ENCODE measurements around the gene SPTLC1.
"Not testable (repeated sequence)": the region's sequence is repeated elsewhere in the genome, so short reads cannot be mapped to it uniquely, and the experiment has no call there.

The SPTLC1 gene

DNA sequence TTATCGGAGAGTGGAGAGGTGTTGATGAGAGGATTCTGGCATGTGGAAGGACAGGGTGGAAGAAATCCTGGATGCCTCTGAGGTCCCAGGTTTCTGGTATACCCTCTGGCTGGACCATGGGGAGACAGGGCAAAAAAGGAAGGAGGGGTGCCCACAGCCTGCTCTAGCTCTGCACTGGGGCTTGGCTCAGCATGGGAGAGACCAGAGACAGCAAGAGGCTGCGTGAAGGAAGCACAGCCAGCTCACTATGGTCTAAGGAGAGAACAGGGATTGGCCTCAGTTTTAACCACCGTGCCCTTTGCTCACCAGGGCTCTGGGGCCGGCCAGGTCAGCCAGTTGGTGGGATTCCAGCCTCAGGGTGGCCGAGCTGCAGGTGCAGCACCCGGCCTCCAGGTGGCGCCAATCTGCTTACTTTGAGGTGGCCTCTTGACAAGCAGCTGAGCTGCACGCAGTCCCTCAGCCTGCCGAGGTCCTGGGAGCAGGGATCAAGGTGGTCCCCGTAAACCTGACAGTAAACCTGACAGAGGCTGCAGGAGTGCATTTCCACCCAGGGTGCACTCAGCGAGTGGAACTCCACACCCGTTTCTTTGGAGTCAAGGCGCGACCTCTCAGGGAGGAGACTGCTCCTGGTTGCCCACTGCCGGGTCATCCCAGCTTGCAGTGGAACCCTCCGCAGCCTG is 25.0 kb upstream of the SPTLC1 start:
- peak; percentile 81 for DNase-seq

DNA sequence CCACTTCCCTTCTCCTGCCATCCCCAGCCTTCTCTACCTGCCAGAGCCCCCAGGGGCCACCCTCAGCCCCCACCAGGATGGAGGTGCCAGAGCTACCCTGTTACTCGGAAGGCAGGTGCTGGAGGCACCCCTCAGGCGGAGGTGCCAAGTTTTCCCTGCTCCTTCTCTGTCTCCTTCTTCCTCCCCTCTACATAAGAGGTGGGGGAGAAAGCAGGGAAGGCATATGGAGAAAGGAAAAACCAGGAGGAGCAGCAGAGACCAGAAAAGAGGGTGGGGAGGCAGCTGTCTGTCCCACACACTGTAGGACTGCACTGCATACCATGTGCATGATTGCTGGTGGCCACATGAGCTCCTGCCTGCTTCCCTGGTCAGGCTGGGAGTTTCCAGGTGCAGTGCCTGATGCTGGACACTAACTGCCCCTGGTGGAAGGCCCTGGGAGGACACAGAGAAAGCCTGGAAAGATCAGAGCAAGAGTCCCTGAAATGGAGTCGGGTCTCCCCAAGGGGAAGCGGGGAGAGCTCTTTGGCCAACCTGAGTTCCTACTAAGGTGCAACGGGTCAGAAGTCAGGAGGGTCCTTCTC is 23.8 kb upstream of the SPTLC1 start:
- DNase-seq: not testable (repeated sequence)

DNA sequence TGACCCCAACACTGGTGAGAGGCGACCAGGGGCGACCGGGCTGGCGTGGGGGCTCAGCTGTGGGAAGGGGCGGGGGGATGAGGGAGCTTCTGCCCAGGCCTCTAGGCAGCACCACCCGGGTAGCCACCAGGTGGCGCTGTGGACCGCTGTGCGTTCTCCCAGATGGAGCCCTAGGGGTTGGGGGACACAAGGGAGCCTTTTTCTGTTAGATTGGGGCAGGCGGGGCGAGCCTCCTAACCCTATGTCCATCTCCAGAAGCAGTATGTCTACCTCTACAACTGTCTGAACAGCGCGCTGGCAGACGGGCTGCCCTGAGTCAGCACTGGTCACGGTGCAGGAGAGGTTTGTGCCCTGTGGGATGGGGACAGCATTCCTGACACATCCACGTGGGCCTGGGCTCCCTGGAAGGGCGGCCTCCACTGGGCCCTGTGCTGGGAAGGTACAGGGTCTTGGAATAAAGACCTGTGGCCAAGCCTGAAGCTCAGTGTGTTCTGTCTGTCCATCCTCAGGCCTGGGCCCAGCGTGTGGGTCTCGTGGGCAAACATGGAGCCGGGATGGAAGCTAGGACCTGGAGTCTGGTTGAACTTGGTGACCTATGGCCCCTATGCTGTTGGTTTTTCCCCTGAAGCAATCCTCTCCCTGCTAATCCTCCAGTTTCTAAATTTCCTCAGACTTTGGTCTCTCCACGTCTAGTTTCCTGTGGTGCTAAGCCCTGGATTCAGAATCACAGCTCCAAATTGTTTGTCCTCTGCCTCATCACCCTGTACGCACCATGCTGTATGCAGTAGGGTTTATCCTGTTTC is 23.1 kb upstream of the SPTLC1 start:
- DNase-seq: no peak

DNA sequence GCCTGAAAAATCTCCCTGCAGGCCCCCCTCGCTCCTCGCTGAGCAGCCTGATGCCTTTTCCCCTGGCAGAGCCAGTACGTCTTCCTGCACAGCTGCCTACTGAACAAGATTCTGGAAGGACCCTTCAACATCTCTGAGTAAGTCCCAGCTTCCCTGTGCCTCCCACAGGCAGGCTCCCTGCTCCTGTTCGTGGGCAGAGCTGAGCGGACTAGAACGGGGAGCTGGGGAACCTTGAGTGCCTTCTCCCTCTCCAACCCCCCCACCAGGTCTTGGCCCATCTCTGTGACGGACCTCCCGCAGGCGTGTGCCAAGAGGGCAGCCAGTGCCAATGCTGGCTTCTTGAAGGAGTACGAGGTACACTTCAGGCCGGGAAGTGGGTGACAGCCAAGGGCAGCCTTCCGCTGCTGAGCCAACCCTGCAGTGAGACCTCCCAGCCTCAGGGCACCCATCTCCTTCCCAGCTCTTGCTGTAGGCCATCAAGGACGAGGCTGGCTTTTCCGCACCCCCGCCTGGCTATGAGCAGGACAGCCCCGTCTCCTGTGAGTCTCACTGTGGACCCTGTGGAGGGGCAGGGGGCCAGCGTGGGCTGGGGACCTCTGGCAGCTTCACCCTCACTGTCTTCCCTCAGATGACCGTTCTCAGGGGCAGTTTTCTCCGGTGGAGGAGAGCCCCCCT is 21.1 kb upstream of the SPTLC1 start:
- no peak for DNase-seq

DNA sequence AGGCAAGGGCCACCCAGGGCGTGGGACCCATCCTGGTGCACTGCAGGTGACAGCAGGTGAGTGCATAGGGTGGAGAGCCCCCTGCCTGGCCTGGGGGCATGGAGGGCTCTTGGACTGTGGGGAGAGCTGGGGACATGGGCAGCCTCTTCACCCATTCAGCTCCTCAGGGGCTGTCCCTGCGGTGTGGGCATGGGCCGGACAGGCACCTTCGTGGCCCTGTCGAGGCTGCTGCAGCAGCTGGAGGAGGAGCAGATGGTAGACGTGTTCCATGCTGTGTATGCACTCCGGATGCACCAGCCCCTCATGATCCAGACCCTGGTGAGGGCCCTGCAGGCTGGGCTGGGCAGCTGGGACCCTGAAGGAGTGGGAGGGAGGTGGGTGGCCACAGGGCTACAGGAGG is 20.4 kb upstream of the SPTLC1 start:
- no peak for DNase-seq

DNA sequence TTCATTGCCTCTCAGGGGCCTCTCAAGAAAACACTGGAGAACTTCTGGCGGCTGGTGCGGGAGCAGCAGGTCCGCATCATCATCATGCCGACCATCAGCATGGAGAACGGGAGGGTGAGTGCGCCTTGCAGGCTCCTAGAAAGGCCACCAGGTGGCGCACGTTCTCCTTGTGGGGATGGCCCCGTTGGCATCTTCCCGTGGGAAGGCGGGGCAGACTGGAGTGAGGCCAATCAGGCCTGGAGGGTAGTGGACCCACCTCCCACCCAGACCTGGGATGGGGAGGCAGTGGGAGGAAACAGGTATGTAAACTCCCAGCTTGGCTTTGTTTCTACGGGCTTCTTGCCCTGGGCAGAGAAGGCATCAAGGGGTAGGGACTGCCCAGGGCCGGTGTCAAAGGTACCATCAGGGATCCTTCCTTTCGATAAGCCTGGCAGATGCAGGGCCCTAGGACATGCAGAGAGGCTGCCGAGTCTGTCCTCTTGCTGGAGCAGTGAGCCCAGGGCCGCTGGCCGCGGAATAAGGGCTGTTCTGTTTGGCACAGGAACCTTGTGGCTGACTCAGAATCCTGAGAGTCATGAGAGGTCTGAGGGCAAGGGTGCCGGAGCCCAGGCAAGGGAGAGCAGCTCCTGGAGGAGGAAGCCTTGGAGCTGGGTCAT is 18.9 kb upstream of the SPTLC1 start:
- DNase-seq: peak; percentile 90

DNA sequence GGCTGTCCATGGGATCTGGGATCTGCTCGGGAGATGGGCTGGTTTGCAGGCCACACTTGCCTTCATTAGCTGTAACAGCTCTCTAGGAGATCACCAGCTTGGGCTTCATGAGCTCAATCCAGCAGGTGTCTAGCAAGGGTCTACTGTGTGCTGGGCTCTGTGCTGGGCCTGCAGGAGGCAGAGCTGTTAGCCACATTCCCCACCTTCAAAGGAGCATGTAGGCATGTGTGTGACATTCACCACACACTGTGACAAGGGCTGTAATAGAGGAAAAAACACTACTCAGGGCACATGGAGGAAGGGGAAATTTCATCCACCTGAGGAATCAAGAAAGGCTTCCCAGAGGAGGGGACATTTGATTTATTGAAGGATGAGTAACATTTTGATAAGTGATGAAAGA is 17.7 kb upstream of the SPTLC1 start:
- DNase-seq: not testable (repeated sequence)

DNA sequence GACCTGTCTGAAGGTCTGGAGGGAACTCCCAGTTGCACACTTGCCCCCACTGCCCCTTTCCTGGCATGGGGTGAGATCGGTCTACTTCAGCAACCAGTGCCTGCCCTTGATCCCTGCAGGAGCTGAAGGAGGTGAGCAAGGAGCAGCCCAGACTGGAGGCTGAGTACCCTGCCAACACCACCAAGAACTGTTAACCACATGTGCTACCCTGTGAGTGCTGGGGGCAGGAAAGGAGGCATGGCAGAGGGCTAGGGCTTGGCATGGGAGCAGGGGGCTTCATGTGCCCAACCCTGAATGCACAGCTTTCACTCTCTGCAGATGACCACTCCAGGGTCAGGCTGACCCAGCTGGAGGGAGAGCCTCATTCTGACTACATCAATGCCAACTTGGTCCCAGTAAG is 17.3 kb upstream of the SPTLC1 start:
- no peak for DNase-seq

DNA sequence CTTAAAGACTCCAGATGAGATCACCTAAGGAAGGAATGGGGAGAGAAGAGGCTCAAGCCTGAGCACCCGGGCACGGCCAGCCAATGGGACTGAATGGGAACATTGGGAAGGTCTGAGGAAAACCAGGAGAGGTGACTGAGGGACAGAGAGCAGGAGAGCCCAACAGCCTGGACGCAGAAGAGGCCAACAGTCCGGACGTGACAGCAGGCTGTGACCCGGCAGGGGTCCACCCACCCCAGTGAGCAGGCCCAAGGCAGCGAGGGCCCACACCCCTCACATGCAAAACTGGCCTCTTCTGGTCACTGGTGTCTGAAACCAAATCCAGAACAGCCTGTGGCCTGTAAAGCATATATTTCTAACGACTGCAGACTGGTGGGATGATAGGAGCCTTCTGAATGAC is 7.6 kb upstream of the SPTLC1 start:
- DNase-seq: no peak

DNA sequence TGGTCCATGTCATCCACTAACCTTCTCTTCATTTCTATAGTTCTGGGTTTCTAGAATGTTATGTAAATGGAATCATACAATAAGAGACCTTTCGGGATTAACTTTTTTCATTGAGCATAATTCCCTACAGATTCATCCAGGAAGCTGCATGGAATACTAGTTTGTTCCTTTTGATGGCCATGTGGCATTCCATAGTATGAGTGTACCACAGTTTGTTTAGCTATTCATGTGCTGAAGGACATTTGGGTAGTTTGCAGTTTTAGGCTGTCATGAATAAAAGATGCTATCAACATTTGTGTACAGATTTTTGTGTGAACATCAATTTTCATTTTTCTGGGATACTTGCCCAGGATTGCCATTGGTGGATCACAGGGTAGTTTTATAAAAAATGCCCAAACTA is 6.8 kb upstream of the SPTLC1 start:
- DNase-seq: no peak

DNA sequence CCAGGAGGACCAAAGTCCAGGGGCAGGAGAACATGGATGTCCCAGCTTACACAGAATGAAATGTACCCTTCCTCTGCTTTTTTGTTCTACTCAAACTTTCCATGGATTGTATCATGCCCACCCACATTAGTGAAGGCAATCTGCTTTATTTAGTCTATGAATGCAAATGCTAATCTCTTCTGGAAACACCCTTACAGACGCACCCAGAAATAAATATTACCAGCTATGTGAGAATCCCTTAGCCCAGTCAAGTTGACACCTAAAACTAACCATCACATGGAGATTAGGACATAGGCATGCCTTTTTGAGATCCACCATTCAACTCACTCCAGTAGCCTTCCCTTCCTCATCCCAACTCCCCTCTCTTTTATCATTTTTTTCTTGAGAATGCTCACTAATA is 6.1 kb upstream of the SPTLC1 start:
- DNase-seq: no peak

DNA sequence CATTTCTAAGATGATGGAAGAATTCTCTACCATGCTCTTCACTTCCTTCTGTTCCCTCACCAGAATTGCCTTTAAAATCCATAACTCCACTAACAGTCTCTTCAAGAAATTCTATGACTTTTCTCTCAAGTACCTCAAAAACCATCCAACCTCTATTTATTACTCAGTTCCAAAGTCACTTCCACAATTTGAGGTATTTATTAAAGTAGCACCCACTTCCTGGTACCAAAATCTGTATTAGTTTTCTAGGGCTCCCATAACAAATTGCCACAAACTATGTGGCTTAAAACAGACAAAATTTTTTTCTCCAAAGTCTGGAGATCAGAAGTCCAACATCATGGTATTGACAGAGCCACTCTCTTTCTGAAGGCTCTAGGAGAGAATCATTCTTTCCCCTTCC is 4.9 kb upstream of the SPTLC1 start:
- no peak for DNase-seq

DNA sequence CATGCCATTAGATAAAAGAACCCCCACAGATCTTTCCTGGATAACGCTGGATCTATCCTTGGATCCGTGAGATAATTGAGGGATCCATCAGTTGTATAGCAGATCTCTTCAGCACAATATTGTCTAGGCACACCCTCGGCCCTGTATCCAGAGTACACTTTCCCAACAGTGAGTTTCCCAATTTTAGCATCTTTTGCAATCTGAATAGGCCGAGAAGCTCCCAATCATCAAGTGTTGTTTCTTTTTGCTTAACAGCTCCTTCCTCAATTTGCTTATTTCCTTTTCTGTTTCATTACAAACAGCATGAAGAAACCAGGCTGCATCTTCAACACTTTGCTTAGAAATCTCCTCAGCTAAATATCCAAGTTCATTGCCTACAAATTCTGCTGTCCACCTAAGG is 4.4 kb upstream of the SPTLC1 start:
- no peak for DNase-seq

DNA sequence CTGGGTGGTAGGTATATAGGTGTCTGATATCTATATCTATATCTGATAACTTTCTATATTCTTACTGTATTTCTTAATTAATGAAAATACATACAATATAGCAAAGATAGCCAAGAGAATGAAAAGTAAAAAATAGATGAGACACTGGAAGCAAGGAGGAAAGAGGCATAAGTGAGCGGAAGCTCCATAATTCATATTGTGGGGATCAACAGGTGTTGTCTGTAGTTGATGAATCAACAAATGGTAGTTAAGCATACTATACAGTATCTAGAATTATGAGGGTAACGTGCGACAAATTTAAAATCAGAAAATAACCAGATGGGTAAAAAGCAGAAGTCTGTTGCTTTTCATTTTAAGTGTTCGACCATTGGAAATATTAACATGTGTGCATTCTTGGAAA is 7.1 kb downstream of the SPTLC1 start:
- no peak for DNase-seq

DNA sequence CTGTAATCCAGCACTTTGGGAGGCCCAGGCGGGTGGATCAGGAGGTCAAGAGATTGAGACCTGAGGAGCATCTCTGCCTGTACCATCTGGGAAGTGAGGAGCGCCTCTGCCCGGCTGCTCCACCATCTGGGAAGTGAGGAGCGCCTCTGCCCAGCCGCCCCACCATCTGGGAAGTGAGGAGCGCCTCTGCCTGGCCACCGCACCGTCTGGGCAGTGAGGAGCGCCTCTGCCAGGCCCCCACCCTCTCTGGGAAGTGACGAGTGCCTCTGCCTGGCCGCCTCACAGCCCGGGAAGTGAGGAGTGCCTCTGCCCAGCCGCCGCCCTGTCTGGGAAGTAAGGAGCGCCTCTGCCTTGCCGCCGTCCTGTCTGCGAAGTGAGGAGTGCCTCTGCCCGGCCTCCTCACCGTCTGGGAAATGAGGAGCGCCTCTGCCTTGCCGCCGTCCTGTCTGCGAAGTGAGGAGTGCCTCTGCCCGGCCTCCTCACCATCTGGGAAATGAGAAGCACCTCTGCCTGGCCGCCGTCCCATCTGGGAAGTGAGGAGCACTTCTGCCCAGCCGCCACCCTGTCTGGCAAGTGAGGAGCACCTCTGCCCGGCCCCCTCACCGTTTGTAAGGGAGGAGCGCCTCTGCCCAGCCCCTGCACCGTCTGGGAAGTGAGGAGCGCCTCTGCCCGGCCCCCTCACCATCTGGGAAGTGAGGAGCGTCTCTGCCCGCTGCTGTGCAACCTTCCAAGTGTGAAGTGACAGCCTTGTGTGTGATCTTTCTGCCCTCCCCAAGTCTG is 9.6 kb downstream of the SPTLC1 start:
- DNase-seq: not testable (repeated sequence)

DNA sequence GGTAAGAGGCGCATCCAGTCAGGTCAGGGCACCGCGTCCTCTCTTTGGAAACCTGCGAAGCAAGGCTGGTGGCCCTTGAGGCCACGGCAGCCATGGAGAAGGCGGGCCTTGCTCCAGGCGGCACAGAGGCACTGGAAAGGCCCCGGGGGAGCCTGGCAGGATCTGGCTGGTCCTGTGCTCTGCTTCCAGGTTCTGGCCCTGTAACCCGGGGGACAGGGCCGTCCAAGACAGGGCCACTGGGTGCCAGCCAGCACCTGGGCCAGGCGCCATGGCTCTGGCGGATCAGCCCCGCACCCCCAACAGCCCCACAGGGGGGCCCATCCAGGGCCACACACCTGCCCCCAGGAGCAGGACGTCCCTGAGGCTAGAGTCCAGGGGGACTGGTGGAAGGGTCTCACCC is 11.6 kb downstream of the SPTLC1 start:
- not testable (repeated sequence) for DNase-seq

DNA sequence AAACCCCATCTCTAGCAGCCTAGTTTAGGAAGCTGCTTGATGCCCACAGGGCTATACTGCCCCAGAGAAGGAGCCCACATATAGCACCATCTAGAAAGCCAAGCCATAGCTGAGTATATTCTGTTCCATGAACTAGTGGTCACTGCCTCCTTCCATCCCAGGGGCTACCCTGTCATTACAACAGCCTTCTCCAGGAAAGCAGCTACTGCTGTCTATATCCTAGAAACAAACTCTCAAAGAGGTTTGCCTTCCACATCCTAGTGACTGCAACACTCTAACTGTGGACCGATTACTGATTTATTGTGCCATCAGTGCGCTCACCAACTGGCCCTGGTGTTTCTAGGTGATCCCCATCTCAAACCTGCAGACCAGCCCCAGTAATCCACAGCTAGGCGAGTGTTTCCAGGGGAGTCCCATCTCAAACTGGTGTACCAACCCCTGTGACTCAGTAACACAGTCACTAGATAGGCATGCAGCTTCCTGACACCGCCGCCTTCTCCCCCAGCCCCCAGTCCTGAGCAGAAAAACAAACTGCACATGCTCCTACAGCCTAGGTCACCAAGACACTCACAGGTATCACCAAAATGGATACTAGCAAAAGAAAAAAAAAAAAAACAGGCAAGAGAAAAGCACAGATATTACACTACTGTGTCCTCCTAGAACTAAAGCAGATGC is 14.8 kb downstream of the SPTLC1 start:
- peak; percentile 38 for DNase-seq

DNA sequence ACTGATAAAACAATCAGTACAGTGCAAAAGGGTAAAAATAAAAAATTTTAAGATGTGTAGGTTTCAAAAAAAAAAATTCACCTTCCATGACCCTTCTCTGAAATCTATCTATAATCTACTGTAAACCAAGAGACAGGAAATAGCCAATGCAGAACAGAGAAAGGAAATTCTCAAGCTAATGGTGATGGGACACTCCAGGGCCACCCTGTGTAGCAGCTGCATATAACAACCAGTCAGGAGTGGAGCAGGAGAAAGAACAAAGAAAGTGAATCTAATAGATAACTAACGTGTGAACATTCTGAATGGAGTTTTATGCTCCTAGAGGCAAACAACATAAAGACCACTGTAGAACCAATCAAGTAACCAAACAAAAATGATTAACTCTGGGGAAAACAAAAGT is 16.6 kb downstream of the SPTLC1 start:
- DNase-seq: no peak

DNA sequence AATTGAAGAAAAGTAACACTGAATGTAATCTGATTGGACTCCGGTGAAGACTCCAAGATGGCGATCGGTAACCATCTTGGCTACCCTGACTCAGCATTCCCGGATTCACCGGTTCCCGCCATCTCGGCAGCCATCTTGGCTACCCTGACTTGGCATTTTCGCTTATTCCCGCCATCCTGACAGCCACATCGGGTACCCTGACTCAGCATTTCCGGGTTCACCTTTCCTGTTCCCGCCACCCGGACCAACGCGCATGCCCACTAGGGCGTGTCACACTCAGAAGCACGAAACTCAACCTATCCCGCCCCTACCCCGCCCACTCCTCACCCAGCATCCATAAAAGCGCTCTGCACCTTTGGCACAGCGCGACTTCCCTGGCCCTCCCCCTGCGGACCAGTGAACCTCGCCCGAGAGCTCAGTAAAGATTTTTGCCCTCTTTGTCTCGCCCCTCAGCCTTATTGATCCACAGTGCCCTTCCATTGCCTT is 17.2 kb downstream of the SPTLC1 start:
- DNase-seq: no peak

DNA sequence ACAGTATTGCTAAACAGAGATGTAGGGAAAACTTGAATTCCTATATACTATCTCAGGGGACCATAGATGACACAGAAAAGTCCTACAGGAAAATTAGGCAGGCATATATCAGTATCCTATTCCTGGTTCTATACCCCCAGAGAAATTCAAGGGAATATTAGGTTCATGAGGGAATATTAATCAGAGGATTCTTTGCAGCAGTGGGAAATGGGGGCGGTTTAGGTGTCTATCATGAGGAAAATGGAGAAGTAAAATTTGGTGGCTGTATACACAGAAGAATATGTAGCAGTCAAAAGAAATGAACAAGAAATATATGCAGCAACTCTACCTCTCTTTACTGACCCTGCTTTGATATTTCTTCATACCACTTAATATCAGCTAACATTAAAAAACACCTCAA is 20.0 kb downstream of the SPTLC1 start:
- DNase-seq: no peak

DNA sequence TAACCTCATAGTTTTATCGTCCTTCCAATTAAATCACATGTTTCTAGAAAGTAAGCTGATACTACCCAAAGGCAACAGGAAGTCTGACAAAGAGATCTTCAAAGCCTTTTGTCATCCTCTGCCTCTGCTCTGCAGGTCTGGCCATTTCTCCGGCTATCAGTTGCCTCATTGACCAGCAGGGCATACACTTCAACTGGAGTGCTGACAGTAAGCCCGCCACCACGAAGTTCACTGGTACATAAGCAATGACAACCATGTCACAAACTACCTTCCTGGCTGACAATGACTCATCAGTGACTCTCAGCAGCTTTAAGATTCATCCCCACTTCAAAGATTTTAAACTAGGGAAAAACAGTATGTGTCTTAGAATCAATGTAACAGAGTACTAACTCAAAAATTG is 20.6 kb downstream of the SPTLC1 start:
- no peak for DNase-seq

DNA sequence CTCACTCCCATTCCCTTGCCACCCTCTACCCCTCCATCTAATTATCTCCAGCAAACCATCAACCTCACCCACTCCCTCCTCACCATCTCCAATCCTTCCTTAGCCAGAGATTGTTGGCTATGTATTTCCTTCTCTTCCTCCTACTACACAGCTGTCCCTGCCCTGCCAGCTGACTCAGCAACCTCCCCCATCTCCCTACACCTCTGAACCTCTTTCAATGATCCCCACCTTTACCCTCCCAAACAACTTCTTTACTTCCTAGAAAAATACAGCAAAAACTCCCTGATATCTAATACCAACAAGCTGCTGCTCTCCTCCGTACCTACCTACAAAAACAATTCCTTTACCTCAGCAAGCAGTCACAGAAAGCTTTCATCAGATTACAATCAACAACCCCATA is 37.3 kb downstream of the SPTLC1 start:
- DNase-seq: no peak

All from 8988T (cell line).